CD4-positive, alpha-beta T cell treated with Interleukin-15 for 1 hour (primary cell): ENCODE data around the gene LELP1.
"Not testable (repeated sequence)": the region's sequence is repeated elsewhere in the genome, so short reads cannot be mapped to it uniquely, and the experiment has no call there.

Source experiments
- DNase-seq: peaks from one replicate; pipeline ENCODE4 v3.0.0-alpha.2; 2020

The LELP1 gene

DNA sequence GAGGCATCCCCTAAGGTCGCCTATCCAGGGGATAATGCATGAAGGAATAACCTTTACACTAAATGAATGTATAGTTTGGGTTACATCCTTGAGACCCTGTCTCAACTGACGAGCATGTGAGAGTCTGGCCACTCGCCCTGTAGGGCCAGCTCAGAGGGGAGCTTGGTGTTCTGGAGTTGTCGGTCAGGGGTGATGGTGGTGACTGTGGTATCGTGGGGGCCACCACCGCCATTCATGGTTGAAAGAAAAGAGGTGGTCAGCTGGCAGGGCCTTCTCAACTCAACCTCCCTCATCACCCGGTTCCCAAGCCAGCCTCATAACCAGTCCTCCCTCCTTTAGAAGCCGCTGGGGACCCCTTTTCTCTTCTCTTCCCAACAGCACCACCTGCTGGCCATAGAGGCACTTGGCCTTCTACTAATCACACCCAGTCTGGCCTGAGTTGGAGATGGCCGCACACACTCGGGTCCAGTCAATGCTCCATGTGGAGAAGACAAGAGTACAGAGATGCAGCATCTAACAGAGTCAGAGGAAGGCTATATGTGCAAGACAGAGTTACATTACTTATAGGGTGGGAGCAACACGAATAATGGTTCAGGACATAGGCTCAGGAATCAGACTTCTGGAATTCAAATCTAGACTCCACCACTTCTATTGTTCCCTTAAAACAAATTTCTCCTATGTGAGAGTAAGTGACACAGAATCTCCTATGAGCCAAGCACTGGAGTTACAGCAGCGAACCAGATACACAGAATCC, 26.0 kb downstream of the LELP1 start:
- DNase-seq = not testable (repeated sequence)

GRCh38 chr1:153231363-153231762, 28.1 kb downstream of the LELP1 start:
- DNase-seq = no peak

DNA sequence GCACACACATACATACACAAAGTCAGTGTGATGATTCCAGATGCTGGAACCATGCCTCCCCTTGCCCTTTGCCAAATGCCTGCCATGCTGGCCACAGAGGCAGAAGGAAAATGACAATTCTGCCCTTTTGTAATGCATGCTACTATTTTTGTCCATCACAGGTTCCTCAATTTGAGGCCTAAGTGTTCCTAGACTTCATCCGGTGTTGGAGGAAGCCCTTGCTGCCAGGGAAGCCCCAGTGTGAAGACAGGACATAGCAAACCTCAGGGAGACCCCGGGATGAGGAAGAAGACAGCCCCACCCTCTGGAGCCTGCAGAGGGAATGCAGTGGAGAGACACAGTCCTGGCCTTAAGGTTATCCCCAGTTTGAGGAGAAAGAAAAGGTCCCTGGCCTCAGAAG, 28.6 kb downstream of the LELP1 start:
- no peak for DNase-seq

- no peak for DNase-seq
These were observed 29.3 kb downstream of the LELP1 start for GRCh38 chr1:153232553-153232952.

- DNase-seq = no peak
These were observed 30.2 kb downstream of the LELP1 start for GRCh38 chr1:153233448-153233847.

DNA sequence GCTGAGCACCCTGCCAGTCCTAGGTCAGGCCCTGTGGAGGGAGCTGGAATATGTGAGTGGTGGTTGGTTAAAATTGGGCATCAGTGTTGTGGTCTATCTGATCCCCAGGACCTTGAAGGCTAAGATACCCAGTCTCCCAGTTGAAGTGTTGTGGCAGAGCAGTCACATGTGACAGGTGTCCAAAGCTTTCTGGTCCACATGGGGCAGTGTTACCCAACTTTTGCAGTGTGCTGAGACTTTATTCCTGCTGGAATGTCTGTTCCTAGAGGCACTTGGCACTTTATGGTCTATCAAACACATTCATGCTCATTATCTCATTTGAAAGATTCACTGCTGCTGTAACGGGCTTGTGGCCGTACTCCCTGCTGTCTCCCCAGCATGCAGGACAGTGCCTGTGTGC, 35.3 kb downstream of the LELP1 start:
- DNase-seq = no peak

DNA sequence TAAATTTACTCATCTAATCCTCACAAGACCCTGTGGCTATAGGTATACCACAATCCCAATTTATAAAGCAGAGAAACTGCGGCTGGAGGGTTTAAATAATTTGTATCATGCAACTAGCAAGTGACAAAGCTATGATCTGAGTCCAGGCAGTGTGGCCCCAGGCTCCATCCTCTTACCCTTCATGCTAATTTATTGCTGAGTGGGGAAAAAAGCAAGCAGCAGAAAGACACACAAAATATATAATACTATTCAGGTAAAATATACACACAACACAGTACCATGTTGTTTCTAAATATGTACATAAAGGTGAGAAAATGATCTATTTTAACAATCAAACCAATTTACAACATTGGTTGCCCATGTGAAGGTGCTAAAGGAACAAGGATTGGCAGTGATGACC, 38.9 kb downstream of the LELP1 start:
- no peak for DNase-seq

DNA sequence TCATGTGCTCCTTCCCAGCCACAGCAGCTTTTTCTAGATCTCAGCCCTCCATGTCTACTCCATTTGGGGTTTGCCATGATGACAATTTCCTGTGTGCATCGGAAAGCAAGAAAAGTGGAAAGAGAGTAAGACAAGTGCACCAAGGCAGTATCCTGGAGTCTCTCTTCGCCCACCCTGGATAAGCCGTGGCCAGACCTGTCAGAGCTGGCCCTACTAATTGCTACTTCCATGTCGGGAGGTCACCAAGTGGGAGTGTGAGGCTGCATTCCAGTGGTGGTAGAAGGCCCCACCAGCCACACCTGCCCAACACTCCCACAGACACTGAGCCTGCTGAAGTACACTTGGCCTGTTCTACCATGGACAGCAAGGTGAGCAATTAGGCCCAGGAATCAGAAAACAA, 42.2 kb downstream of the LELP1 start:
- no peak for DNase-seq

- no peak for DNase-seq
These were observed 42.8 kb downstream of the LELP1 start for GRCh38 chr1:153246018-153246417.

GRCh38 chr1:153246825-153247224, 43.6 kb downstream of the LELP1 start:
- DNase-seq = no peak

DNA sequence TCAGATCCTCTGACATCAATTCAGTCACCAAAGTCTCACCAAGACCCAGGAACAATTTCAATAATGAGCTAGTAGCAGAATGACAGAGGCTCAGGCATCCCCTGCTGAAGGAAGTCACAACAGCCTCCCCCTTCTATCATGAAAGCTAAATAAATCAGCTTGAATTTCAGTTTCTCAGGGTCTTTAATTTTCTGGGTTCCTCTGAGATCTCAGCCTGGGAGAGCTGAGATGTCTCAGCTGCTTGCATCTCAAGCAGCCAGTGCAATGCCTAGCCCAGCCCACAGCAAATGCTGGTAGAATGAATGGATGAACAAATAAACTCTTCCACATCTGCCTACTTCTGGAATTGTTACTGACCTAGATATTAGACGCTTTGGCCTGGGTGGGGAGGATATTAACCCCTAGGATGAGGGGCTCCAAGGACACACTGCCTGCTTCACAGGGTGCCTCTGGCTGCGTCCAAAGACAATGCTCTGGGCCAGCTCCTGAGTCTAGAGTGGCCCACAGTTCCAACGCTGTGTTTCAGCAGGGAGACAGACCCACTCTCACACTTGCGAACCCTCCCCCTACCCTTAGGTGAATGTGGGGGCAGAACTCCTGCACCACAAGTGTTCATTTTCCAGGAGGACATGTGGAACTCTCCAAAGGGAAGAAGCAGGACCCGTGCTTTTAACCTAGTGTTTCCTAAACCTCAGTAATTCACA, 45.1 kb downstream of the LELP1 start:
- no peak for DNase-seq

GRCh38 chr1:153250166-153250565, 46.9 kb downstream of the LELP1 start:
- no peak for DNase-seq

GRCh38 chr1:153251087-153251486, 47.9 kb downstream of the LELP1 start:
- no peak for DNase-seq

GRCh38 chr1:153251562-153251961, 48.3 kb downstream of the LELP1 start:
- no peak for DNase-seq

DNA sequence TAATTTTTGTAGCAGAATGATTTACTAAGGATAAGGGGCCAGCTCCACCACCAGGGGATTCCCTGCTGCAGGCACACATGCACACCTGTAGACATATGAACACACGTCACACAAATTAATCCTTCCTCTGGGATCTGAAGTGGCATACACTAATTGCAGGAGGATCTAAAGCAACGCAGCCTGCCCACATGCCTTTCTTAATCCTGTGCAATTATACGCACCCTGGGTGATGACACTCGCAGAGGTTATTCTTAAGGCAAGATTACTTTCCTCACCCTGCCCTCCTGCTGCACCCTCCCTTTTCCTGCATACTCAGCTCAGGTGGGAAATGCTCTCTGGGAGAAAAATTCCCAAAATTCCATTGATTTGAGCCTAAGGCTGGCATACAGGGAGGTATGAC, 48.8 kb downstream of the LELP1 start:
- DNase-seq = no peak

DNA sequence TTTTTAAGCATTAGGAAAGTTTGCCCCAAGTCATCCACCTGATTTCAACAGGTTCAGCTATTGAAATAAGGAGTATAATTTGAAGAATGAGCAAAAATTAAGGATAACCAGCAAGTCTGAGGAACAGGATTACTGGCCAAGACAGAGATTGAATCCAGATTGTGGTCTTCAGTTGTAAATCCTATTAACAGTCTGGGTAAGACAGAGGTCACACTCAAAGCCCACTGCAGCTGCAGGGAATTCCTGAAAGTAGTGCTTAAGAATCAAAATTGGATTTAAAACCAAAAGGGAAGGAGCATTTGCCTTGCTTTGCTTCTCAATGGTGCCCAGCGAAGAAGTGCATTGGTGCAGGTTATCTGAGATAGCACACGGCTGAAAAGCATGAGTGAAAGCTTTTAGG, 49.8 kb downstream of the LELP1 start:
- no peak for DNase-seq

GRCh38 chr1:153253693-153254092, 50.5 kb downstream of the LELP1 start:
- no peak for DNase-seq
